K562 (cell line): ENCODE data around the gene CD300LG.

Experiments used
- ATF7 ChIP-seq: fragments of 450-650 bp; IDR thresholded peaks from 2 replicates; pipeline ENCODE4 v1.7.1; 2014; ENCODE audit warnings: mild to moderate bottlenecking, moderate library complexity
- CREB1 ChIP-seq, 2 experiments: sonication (generic) in 1 of 2; formaldehyde crosslinking in 1 of 2; IDR thresholded peaks; 2 replicates each; pipeline versions ENCODE4 v1.6.1 to v1.8.0; 2012 to 2022; ENCODE audit warnings: inconsistent platforms in 1 of 2, mild to moderate bottlenecking in 1 of 2, missing genetic modification reagents in 1 of 2, moderate library complexity in 1 of 2
- EGR1 ChIP-seq: fragments of 450-650 bp; conservative IDR thresholded peaks from 2 replicates; pipeline ENCODE4 v1.6.1; 2017; ENCODE audit warnings: mild to moderate bottlenecking
- EP300 ChIP-seq: IDR thresholded peaks from 2 replicates; pipeline ENCODE4 v1.6.1; 2012; ENCODE audit warnings: low read length, improper control_type of control experiment
- FOXK2 ChIP-seq, 2 experiments: fragments of 450-650 bp; IDR thresholded peaks in 1 of 2; conservative IDR thresholded peaks in 1 of 2; 2 replicates each; pipeline ENCODE4 v1.6.1; 2016; ENCODE audit warnings: low read depth in 2 of 2, mild to moderate bottlenecking in 1 of 2
- HNRNPUL1 ChIP-seq: fragments of 200-400 bp; formaldehyde crosslinking; IDR thresholded peaks from 2 replicates; pipeline ENCODE4 v1.6.1; 2017; ENCODE audit warnings: low read length
- JUN ChIP-seq, 2 experiments: sonication (generic) in 1 of 2; formaldehyde crosslinking in 1 of 2; IDR thresholded peaks; 2 replicates each; pipeline versions ENCODE4 v1.6.1 to v1.8.0; 2012 to 2022; ENCODE audit warnings: borderline replicate concordance in 2 of 2, mild to moderate bottlenecking in 2 of 2, improper control_type of control experiment in 1 of 2, low read depth in 1 of 2, low read length in 1 of 2, missing genetic modification reagents in 1 of 2
- MXI1 ChIP-seq: IDR thresholded peaks from 2 replicates; pipeline ENCODE4 v1.6.1; 2011; ENCODE audit warnings: low read depth, mild to moderate bottlenecking, improper control_type of control experiment, low read length
- POLR2A ChIP-seq: fragments of 450-650 bp; conservative IDR thresholded peaks from 2 replicates; pipeline ENCODE4 v1.6.1; 2016
- TFE3 ChIP-seq: fragments of 450-650 bp; formaldehyde crosslinking; IDR thresholded peaks from 2 replicates; pipeline ENCODE4 v1.4.0; 2020; ENCODE audit warnings: mild to moderate bottlenecking, mixed read lengths
- YBX1 ChIP-seq: fragments of 450-650 bp; IDR thresholded peaks from 2 replicates; pipeline ENCODE4 v1.7.1; 2016; ENCODE audit warnings: mild to moderate bottlenecking
- TF ChIP-seq, protein P1 (sequence below), 3 experiments: IDR thresholded peaks in 2 of 3; conservative IDR thresholded peaks in 1 of 3; 2 replicates each; pipeline ENCODE4 v1.5.1; 2011 to 2012; ENCODE audit warnings: low read length in 3 of 3, mild to moderate bottlenecking in 3 of 3, control low read depth in 2 of 3, improper control_type of control experiment in 1 of 3, inconsistent platforms in 1 of 3, low read depth in 1 of 3, mixed read lengths in 1 of 3, moderate library complexity in 1 of 3; ENCODE audit not compliant: insufficient read depth in 2 of 3
- TF ChIP-seq, protein P2 (sequence below): conservative IDR thresholded peaks from 2 replicates; pipeline ENCODE4 v1.6.1; 2011; ENCODE audit warnings: low read depth, mild to moderate bottlenecking, low read length; ENCODE audit not compliant: control insufficient read depth
- TF ChIP-seq, protein P3 (sequence below), 2 experiments: fragments of 450-650 bp; conservative IDR thresholded peaks; 2 replicates each; pipeline ENCODE4 v1.6.1; 2017; ENCODE audit warnings: mild to moderate bottlenecking in 2 of 2, moderate library complexity in 2 of 2

DNA sequence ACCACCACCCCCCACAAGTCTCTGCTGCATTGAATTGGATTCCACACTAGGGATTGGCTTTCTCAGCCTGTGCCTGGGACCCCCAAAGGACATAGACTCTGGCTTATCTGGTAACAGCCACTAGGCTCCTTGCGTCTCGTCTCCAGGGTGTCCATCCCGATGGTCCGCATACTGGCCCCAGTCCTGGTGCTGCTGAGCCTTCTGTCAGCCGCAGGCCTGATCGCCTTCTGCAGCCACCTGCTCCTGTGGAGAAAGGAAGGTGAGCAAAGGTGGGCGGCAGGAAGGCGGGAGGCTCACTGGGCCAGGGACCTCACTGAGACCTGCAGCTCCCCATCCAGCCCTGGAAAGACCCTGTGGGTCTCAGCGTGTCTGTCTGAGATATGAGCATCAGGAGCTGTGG, 8.1 kb downstream of the CD300LG start:
- TF ChIP-seq, protein P1, sequence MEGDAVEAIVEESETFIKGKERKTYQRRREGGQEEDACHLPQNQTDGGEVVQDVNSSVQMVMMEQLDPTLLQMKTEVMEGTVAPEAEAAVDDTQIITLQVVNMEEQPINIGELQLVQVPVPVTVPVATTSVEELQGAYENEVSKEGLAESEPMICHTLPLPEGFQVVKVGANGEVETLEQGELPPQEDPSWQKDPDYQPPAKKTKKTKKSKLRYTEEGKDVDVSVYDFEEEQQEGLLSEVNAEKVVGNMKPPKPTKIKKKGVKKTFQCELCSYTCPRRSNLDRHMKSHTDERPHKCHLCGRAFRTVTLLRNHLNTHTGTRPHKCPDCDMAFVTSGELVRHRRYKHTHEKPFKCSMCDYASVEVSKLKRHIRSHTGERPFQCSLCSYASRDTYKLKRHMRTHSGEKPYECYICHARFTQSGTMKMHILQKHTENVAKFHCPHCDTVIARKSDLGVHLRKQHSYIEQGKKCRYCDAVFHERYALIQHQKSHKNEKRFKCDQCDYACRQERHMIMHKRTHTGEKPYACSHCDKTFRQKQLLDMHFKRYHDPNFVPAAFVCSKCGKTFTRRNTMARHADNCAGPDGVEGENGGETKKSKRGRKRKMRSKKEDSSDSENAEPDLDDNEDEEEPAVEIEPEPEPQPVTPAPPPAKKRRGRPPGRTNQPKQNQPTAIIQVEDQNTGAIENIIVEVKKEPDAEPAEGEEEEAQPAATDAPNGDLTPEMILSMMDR (IDR thresholded peaks at IDR 0.05 in 2 of 3, conservative IDR thresholded peaks at IDR 0.05 in 1 of 3; ENCODE audit: insufficient read depth in 2 of 3, low read depth in 1 of 3, low read length in 3 of 3), result no peak
- no peak for TF ChIP-seq ATF7
- TF ChIP-seq CREB1 (IDR thresholded peaks at IDR 0.05), result no peak
- TF ChIP-seq CREB1 (CRISPR knock-in tag; IDR thresholded peaks at IDR 0.05), result no peak
- TF ChIP-seq TFE3 (CRISPR knock-in tag), result no peak
- TF ChIP-seq, protein P2, sequence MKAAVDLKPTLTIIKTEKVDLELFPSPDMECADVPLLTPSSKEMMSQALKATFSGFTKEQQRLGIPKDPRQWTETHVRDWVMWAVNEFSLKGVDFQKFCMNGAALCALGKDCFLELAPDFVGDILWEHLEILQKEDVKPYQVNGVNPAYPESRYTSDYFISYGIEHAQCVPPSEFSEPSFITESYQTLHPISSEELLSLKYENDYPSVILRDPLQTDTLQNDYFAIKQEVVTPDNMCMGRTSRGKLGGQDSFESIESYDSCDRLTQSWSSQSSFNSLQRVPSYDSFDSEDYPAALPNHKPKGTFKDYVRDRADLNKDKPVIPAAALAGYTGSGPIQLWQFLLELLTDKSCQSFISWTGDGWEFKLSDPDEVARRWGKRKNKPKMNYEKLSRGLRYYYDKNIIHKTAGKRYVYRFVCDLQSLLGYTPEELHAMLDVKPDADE, result no peak
- no peak for TF ChIP-seq EP300
- TF ChIP-seq EGR1, result no peak
- no peak for TF ChIP-seq JUN (IDR thresholded peaks at IDR 0.05; ENCODE audit: borderline replicate concordance, low read depth, low read length)
- TF ChIP-seq JUN (CRISPR knock-in tag; IDR thresholded peaks at IDR 0.05; ENCODE audit: borderline replicate concordance), result no peak
- TF ChIP-seq POLR2A, result no peak
- TF ChIP-seq HNRNPUL1, result no peak
- TF ChIP-seq, protein P3, sequence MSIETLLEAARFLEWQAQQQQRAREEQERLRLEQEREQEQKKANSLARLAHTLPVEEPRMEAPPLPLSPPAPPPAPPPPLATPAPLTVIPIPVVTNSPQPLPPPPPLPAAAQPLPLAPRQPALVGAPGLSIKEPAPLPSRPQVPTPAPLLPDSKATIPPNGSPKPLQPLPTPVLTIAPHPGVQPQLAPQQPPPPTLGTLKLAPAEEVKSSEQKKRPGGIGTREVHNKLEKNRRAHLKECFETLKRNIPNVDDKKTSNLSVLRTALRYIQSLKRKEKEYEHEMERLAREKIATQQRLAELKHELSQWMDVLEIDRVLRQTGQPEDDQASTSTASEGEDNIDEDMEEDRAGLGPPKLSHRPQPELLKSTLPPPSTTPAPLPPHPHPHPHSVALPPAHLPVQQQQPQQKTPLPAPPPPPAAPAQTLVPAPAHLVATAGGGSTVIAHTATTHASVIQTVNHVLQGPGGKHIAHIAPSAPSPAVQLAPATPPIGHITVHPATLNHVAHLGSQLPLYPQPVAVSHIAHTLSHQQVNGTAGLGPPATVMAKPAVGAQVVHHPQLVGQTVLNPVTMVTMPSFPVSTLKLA (conservative IDR thresholded peaks at IDR 0.05), result no peak
- TF ChIP-seq FOXK2 (conservative IDR thresholded peaks at IDR 0.05 in 1 of 2, IDR thresholded peaks at IDR 0.05 in 1 of 2; ENCODE audit: low read depth in 2 of 2), result no peak
- TF ChIP-seq YBX1, result no peak
- TF ChIP-seq MXI1, result no peak
